Fibroblast of mammary gland (primary cell): ENCODE measurements around the gene KCNG1.
A peak's percentile ranks its signal among the peaks of the same experiment; 100 is the strongest.

Source experiments
- DNase-seq: peaks from one replicate; pipeline ENCODE4 v3.0.0-alpha.2; 2010; ENCODE audit warnings: low read depth
- H3K4me3 ChIP-seq: 2 replicates; pipeline ENCODE4 v1.5.1; 2011; ENCODE audit warnings: low read depth, mild to moderate bottlenecking, low read length, moderate library complexity; ENCODE audit not compliant: control insufficient read depth
- TF ChIP-seq, protein P1 (sequence below): conservative IDR thresholded peaks from 2 replicates; pipeline ENCODE4 v1.5.1; 2011; ENCODE audit warnings: low read depth, low read length, inconsistent platforms; ENCODE audit not compliant: control insufficient read depth, insufficient read depth

KCNG1 gene

DNA sequence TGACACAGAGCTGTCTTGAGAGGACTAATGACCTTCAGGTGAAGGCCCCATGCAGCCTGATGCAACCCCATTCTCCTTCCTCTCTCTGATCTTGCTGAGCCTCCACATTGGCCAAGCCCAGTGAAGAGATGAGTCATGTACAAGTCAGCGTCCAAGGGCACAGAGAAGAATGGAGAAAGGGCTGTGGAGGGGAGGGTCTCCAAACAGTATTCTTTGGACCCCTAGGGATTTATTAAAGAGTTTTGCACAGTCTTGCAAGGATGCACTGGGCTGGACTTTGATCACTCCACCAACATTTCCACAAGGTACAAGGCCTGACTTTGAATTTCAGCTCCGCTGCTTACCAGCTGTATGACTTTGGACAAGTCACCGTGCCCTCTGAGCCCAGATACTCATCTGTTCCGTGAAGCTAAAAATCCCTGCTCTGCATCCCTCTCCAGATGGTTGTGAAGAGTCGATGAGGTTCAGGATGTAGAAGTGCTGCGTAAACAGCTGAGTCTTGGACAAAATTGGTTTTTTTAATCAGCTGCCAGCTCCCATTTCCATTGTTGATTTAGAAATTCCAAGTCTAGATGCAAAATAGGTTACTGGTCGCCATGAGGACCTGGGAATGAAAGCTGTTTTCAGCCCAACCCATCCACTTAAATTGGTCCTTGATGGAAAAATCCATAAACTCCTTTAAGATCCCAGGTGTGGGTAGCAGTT lies 14.1 kb upstream of the KCNG1 start:
- peak; percentile 52 for DNase-seq
- no peak overlapping the region for H3K4me3 ChIP-seq
- TF ChIP-seq, protein P1, sequence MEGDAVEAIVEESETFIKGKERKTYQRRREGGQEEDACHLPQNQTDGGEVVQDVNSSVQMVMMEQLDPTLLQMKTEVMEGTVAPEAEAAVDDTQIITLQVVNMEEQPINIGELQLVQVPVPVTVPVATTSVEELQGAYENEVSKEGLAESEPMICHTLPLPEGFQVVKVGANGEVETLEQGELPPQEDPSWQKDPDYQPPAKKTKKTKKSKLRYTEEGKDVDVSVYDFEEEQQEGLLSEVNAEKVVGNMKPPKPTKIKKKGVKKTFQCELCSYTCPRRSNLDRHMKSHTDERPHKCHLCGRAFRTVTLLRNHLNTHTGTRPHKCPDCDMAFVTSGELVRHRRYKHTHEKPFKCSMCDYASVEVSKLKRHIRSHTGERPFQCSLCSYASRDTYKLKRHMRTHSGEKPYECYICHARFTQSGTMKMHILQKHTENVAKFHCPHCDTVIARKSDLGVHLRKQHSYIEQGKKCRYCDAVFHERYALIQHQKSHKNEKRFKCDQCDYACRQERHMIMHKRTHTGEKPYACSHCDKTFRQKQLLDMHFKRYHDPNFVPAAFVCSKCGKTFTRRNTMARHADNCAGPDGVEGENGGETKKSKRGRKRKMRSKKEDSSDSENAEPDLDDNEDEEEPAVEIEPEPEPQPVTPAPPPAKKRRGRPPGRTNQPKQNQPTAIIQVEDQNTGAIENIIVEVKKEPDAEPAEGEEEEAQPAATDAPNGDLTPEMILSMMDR, result no peak

GRCh38 chr20:51036226-51036625 lies 13.3 kb upstream of the KCNG1 start:
- TF ChIP-seq, protein P1, result no peak
- DNase-seq, result no peak
- no peak overlapping the region for H3K4me3 ChIP-seq

GRCh38 chr20:51034988-51035656 lies 12.2 kb upstream of the KCNG1 start:
- no peak overlapping the region for H3K4me3 ChIP-seq
- DNase-seq, result no peak
- TF ChIP-seq, protein P1, result no peak

DNA sequence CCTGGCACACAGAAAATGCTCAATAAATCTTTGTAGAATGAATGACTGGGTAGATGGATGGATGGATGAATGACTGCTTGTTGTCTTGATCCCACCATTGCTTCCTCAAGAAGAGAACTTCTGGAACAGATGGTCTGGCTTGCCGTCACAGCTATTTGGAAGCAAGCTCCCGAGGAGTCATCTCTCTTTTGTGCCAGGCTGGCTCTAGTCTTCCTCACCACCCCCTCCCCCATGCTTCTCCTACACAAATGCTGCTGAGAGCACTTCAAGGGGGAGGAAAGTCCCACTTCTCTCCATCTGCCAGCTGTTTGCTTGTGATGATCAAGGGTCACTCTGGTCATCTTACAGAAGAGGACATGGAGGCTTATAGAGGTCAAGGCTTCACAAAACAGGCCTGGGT lies 11.6 kb upstream of the KCNG1 start:
- no peak overlapping the region for H3K4me3 ChIP-seq
- peak; percentile 43 for DNase-seq
- TF ChIP-seq, protein P1, result no peak

- TF ChIP-seq, protein P1, result no peak
- no peak overlapping the region for H3K4me3 ChIP-seq
- DNase-seq, result peak; percentile 52
These were observed 7.3 kb upstream of the KCNG1 start for GRCh38 chr20:51029963-51030920.

- TF ChIP-seq, protein P1, result no peak
- no peak for DNase-seq
- no peak overlapping the region for H3K4me3 ChIP-seq
These were observed 6.6 kb upstream of the KCNG1 start for GRCh38 chr20:51029556-51029955.
